Neural cell (in vitro differentiated cells): ENCODE data around the gene VSIG10.

Experiments
- EP300 ChIP-seq: fragments of 450-650 bp; conservative IDR thresholded peaks from 2 replicates; pipeline ENCODE4 v1.6.1; 2014; ENCODE audit warnings: antibody characterized with exemption, mild to moderate bottlenecking, moderate library complexity; ENCODE audit not compliant: poor library complexity, severe bottlenecking
- TF ChIP-seq, protein P1 (sequence below): fragments of 450-650 bp; IDR thresholded peaks from 2 replicates; pipeline ENCODE4 v1.5.1; 2014; ENCODE audit warnings: antibody characterized with exemption, mild to moderate bottlenecking, moderate library complexity; ENCODE audit not compliant: poor library complexity, severe bottlenecking

DNA sequence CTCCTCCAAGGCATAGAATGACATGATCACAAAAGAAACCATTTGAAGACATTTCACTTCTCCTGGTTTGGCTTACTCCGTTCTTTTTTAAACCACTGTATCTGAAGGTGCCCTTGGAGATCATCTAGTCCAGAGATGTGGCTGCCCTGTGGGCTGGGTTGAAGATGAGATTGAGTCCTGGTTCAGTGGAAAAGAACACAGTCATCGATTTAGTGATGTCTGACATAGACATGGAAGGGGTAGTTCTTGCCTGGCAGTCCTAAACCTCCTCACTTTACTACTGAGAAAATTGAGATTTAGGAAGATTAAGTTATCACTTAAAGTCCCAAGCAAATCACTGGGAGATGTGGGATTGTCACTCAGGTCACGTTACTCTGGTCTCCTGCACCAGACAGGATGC, 2.8 kb downstream of the VSIG10 start:
- TF ChIP-seq, protein P1, sequence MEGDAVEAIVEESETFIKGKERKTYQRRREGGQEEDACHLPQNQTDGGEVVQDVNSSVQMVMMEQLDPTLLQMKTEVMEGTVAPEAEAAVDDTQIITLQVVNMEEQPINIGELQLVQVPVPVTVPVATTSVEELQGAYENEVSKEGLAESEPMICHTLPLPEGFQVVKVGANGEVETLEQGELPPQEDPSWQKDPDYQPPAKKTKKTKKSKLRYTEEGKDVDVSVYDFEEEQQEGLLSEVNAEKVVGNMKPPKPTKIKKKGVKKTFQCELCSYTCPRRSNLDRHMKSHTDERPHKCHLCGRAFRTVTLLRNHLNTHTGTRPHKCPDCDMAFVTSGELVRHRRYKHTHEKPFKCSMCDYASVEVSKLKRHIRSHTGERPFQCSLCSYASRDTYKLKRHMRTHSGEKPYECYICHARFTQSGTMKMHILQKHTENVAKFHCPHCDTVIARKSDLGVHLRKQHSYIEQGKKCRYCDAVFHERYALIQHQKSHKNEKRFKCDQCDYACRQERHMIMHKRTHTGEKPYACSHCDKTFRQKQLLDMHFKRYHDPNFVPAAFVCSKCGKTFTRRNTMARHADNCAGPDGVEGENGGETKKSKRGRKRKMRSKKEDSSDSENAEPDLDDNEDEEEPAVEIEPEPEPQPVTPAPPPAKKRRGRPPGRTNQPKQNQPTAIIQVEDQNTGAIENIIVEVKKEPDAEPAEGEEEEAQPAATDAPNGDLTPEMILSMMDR, result no peak
- no peak for TF ChIP-seq EP300
